GM19025 (cell line): ENCODE data around the gene TANC1.

Experiments
- ATAC-seq: cut with Tn5 transposase; IDR thresholded peaks from one replicate; pipeline ENCODE4 v1.9.1; 2021; ENCODE audit warnings: mild to moderate bottlenecking, low read depth, moderate library complexity; ENCODE audit not compliant: unreplicated experiment

Gene TANC1

GRCh38 chr2:159108181-159108893 is 139.9 kb downstream of the TANC1 start:
- no peak for ATAC-seq

DNA sequence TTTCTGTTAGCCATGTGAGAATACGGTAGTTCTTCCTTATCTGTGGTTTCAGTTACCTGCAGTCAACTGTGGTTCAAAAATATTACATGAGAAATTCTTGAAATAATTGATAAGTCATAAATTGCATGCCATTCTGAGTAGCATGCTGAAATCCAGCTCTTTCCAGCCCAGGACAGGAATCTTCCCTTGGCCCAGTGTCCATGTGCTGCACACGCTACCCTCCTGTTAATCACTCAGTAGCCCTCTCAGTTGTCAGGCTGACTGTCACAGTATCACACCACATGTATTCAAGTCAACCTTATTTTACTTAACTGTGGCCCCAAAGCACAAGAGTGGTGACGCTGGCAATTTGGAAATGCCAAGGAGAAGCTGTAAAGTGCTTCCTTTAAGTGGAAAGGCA is 141.1 kb downstream of the TANC1 start:
- ATAC-seq = no peak

GRCh38 chr2:159110784-159111183 is 142.3 kb downstream of the TANC1 start:
- ATAC-seq = no peak

GRCh38 chr2:159111346-159111927 is 143.0 kb downstream of the TANC1 start:
- no peak for ATAC-seq

DNA sequence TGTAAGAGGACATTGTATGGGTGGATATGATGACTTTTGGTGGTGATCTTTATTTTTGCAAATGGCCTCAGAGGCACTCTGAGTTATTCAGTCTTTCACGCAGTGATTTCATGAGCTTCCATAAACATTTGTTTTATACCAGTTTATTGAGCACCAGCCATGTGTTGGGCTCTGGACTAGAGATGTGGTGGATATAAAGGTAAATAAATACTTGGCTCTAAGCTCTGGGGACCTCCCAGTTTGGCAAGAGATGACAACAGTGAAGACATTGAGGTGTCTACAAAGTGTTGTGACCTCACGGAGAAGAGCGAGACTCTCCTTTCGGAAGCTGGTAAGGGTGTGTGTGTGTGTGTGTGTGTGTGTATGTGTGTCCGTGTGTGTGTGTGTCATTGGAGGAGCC is 146.4 kb downstream of the TANC1 start:
- ATAC-seq = no peak

- no peak for ATAC-seq
These were observed 148.5 kb downstream of the TANC1 start for GRCh38 chr2:159116922-159117321.

DNA sequence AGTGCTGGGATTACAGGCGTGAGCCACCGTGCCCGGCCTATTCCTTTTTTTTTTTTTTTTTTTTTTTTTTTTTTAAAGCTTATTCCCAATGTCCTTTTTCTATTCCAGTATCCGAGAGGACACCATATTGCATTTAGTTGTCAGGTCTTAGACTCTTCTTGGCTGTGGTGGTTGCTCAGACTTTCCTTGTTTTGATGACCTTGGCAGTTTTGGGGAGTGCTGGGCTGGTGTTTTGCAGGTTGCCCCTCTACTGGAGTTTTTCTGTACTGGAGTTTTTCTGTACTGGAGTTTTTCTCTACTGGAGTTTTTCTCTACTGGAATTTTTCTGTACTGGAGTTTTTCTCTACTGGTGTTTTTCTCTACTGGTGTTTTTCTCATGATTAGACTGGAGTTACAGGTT is 149.2 kb downstream of the TANC1 start:
- ATAC-seq = no peak

DNA sequence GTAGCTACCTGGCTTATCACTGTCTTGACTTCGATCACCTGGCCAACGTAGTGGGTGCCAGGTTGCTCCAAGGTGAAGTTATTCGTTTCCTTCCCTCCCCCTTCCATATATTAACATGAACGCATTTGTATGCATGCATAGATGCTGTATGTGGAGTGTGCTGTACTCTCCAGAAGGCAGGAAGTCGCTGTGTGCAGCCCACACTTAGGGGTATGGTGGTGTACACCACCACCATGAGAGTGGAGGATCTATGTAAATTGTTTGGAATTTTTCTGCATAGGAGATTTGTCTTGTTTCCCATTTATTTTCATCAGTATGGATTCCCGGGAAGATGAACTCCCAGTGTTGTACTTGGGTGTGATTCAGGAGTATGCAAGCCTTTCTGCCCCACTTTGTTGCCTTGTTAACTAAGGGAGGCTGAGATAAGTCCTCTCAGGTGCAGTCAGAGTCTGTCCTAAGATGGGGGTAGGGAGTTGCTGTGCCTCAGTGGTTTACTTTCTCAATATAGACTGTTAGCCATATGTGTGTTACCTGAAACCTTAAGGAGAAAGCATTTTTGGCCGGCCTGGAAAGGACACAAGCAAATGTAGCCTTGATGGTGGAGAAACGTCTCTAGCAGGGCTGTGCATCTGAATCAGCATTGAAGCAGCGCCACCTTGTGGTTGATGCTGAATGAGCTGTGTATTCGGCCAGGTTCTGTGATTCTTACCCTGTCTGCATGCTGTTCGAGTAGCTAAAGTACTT is 149.8 kb downstream of the TANC1 start:
- ATAC-seq = peak; percentile 61

GRCh38 chr2:159118859-159119500 is 150.5 kb downstream of the TANC1 start:
- no peak for ATAC-seq

GRCh38 chr2:159119652-159120257 is 151.3 kb downstream of the TANC1 start:
- ATAC-seq = no peak

DNA sequence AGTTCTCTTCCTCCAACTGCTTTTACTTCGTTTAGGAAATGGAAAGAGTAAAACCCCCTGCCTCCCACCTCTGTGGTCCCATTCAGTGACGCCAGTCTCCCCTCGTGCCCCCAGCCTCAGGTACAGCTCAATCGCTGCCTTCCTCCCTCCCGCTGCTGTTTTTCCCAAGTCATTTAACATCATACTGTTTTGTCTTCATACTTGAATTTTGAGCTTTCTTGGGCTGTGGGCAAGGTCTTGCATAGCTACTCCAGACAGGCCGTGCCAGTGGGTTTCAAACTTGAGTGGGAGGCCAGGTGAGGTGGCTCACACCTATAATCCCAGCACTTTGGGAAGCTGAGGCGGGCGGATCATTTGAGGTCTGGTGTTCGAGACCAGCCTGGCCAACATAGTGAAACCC is 155.3 kb downstream of the TANC1 start:
- no peak for ATAC-seq

GRCh38 chr2:159124441-159124911 is 156.0 kb downstream of the TANC1 start:
- ATAC-seq = no peak

GRCh38 chr2:159124931-159125467 is 156.6 kb downstream of the TANC1 start:
- no peak for ATAC-seq

DNA sequence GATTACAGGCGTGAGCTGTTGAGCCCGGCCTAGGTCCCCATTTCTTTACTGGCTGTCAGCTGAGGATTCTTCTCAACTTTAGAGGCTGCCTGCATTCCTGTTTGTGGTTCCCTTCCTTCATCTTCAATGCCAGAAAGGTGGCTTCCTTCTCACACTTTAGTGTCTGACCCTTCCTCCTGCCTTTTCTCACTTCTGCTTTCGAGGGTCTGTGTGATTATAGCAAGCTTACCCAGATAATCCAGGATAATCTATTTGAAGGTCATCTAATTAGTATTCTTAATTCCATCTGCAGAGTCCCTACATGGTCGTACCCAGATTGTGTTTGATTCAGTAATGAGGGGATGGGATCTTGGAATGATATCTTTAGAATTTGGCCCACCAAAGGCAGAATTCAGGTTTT is 157.4 kb downstream of the TANC1 start:
- no peak for ATAC-seq

DNA sequence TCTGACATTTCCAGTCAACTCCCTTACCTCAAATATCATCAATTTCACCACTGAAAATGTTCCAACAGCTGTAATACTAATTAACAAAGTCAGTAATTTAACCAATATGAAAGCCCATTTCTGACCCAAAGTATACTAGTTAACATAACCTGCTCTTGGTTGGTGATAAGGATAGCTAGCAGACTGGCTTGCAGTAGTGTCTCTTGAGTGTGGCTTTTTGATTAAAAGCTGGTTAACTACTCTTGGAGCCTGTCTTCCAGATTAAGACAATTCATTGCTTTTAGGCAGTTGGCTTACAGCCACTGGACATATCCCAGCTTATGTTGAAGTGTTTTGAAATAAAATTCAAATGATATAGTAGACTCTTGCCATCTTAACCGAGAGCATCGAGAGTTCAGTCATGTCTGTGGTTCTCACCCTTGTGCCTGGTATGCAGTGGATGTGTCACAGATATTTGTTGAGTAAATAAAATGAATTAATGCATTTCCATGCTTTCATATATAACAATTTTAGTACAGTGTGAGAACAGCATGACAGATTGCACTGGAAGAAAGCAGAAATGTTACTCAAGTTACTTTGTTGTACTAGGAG is 158.1 kb downstream of the TANC1 start:
- no peak for ATAC-seq

DNA sequence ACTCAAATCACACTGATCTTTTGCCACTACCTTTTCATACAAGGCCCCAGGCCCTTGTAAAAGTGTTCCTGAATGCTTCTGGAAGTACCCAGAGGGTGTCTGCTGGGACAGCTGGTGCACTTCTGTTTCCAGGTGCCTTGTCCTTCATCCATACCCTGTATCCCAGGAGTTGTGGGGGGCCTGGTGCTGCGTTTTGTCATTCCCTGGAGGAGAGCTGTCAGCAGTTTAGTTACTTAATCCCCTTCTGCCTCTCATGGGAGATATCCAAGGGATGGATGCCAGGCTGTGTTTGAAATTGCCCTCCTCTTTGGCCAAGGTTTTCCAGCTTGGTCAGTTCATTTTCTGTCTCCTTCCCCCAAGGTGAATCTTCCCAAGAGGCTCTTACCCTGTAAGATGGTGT is 159.8 kb downstream of the TANC1 start:
- ATAC-seq = no peak

DNA sequence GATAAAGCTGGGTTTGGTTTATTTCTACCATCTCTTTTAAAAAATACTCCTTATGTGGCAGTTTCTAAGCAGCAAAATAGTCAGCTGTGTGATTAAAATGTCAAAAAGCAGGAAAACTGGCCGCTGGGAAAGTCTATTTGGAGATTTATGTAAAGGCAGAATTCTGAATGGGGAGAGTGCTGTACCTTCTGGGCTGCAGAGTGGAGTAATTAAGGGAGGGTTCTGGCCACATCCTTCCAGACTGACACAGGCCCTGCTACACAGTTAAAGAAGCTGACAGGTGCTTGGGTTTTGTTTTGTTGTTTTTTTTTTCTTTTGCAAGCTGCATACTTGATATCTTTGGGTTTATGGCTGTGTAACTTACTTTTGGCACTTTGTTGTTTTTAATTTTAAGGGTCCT is 160.8 kb downstream of the TANC1 start:
- no peak for ATAC-seq

- no peak for ATAC-seq
These were observed 161.4 kb downstream of the TANC1 start for GRCh38 chr2:159129824-159130223.

DNA sequence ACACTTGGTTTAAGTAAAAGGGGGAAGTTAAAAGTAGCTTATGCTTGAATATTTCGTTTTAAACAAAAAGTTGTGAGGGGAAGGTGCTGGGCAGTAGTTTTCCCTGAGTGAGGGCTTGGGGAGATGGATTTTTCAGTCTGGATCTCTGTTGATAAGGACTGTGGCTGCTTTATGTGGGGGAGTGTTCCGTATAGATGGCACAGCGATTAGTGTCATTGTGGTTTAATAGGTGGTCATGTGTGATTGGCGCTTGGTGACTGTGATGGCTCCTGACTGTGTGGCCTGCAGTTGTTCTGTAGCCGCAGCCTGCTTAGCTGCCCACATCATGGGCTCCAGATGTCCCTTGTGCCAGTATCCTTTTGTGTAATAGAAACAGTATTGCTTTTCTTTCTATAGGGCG is 161.9 kb downstream of the TANC1 start:
- ATAC-seq = no peak

GRCh38 chr2:159131267-159131913 is 162.9 kb downstream of the TANC1 start:
- ATAC-seq = no peak
